SH-SY5Y (cell line): ENCODE results near the gene NAA10.

Source experiments
- GATA2 ChIP-seq: IDR thresholded peaks from 2 replicates; pipeline ENCODE4 v1.6.1; 2011; ENCODE audit warnings: mild to moderate bottlenecking, low read depth, low read length
- GATA3 ChIP-seq: IDR thresholded peaks from 2 replicates; pipeline ENCODE4 v1.6.1; 2011; ENCODE audit warnings: low read depth, mild to moderate bottlenecking, low read length, moderate library complexity

DNA sequence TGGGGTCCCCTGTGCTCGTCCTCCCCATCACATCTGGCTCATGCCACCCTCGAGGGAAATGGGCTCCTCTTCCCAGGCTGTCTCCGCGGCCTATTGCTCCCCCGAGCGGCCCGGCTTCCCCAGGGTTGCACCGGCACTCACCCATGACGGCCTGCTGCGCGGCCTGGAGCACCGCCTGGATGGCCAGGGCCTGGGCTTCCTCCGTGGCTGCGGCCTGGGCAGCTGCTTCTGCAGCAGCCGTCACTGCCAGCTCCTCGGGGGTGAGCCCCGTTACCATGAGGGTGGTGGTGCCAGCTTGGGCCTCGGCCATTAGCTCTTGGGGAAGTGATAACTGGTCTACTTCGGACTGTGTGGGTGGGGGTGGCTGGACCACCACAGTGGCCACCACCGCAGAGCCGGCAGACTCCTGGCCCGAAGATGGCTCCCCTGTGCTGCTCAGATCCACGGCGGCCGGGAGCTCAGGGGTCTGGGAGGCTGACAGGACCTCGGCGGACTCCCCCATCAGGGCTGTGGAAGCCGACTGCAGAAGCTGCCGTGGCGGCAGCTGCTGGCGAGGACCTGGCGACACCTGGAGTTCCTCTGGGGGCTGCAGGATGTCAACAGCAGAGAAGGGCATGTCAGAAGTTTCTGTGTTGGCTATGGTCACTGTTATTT lies 17.7 kb upstream of the NAA10 start:
- TF ChIP-seq GATA2: no peak
- TF ChIP-seq GATA3: no peak
